Neuronal stem cell (in vitro differentiated cells): Measurements from ENCODE around the gene TOGARAM1.

Experiments used
- DNase-seq: peaks from one replicate; pipeline ENCODE4 v3.0.0-alpha.2; 2013; ENCODE audit warnings: low spot score
- H2AFZ ChIP-seq: one replicate; pipeline ENCODE4 v1.6.1; 2013; ENCODE audit warnings: mild to moderate bottlenecking, low read length, inconsistent platforms
- H2AK5ac ChIP-seq: 2 replicates; pipeline ENCODE4 v1.6.1; 2013; ENCODE audit warnings: low read depth, mild to moderate bottlenecking, inconsistent platforms, low read length, moderate library complexity, mixed read lengths
- H2BK120ac ChIP-seq: 2 replicates; pipeline ENCODE4 v1.6.1; 2013; ENCODE audit warnings: low read depth, mild to moderate bottlenecking, inconsistent platforms, low read length, moderate library complexity, mixed read lengths
- H2BK12ac ChIP-seq: one replicate; pipeline ENCODE4 v1.6.1; 2013; ENCODE audit warnings: low read length, inconsistent platforms
- H2BK15ac ChIP-seq: 2 replicates; pipeline ENCODE4 v1.6.1; 2013; ENCODE audit warnings: mild to moderate bottlenecking, low read length, inconsistent platforms, mixed read lengths
- H2BK5ac ChIP-seq: one replicate; pipeline ENCODE4 v1.6.1; 2013; ENCODE audit warnings: inconsistent platforms, mild to moderate bottlenecking, low read length, moderate library complexity
- H3K14ac ChIP-seq: one replicate; pipeline ENCODE4 v1.6.1; 2013; ENCODE audit warnings: low read length, inconsistent platforms
- H3K18ac ChIP-seq: 2 replicates; pipeline ENCODE4 v1.6.1; 2013; ENCODE audit warnings: low read length, inconsistent platforms
- H3K23ac ChIP-seq: 2 replicates; pipeline ENCODE4 v1.6.1; 2013; ENCODE audit warnings: low read depth, mild to moderate bottlenecking, mixed read lengths, low read length, inconsistent platforms; ENCODE audit not compliant: poor library complexity
- H3K27ac ChIP-seq: replicated peaks from 3 replicates; pipeline ENCODE4 v1.5.1; 2013; ENCODE audit warnings: low read length, inconsistent platforms
- H3K27me3 ChIP-seq, 3 experiments: 2 replicates each; pipeline ENCODE4 v1.6.1; 2013; ENCODE audit warnings: low read length in 3 of 3, mild to moderate bottlenecking in 2 of 3, inconsistent platforms in 1 of 3, low read depth in 1 of 3, mixed read lengths in 1 of 3, moderate library complexity in 1 of 3; ENCODE audit not compliant: control insufficient read depth in 3 of 3, insufficient read depth in 3 of 3
- H3K36me3 ChIP-seq, 2 donors: replicated peaks in 1 of 2; 2 replicates each; pipeline ENCODE4 v1.6.1; 2013; ENCODE audit warnings: low read length in 2 of 2; ENCODE audit not compliant: control insufficient read depth in 2 of 2, insufficient read depth in 2 of 2
- H3K4ac ChIP-seq: 2 replicates; pipeline ENCODE4 v1.6.1; 2013; ENCODE audit warnings: inconsistent platforms, mild to moderate bottlenecking, low read length, moderate library complexity
- H3K4me1 ChIP-seq, 2 donors: 1 replicate in 1 of 2; 2 replicates in 1 of 2; pipeline ENCODE4 v1.6.1; 2013; ENCODE audit warnings: low read length in 2 of 2, low read depth in 1 of 2; ENCODE audit not compliant: control insufficient read depth in 2 of 2, insufficient read depth in 1 of 2
- H3K4me2 ChIP-seq: one replicate; pipeline ENCODE4 v1.6.1; 2013; ENCODE audit warnings: mild to moderate bottlenecking, low read length, inconsistent platforms; ENCODE audit not compliant: insufficient read depth, poor library complexity, severe bottlenecking
- H3K4me3 ChIP-seq, 2 donors: 2 replicates each; pipeline ENCODE4 v1.5.1; 2013; ENCODE audit warnings: low read length in 2 of 2, mild to moderate bottlenecking in 2 of 2, inconsistent platforms in 1 of 2, moderate library complexity in 1 of 2
- H3K79me1 ChIP-seq: one replicate; pipeline ENCODE4 v1.6.1; 2013; ENCODE audit warnings: low read depth, mild to moderate bottlenecking, inconsistent platforms, low read length, moderate library complexity
- H3K9ac ChIP-seq: one replicate; pipeline ENCODE4 v1.6.1; 2013; ENCODE audit warnings: mild to moderate bottlenecking, low read depth, low read length, inconsistent platforms; ENCODE audit not compliant: poor library complexity
- H3K9me3 ChIP-seq, 2 donors: replicated peaks in 1 of 2; 2 replicates each; pipeline versions ENCODE3 to v1.6.1; 2013; ENCODE audit warnings: low read length in 2 of 2, mild to moderate bottlenecking in 2 of 2, inconsistent platforms in 1 of 2, low read depth in 1 of 2, mixed read lengths in 1 of 2, moderate library complexity in 1 of 2; ENCODE audit not compliant: control insufficient read depth in 2 of 2, insufficient read depth in 1 of 2
- H4K8ac ChIP-seq: one replicate; pipeline ENCODE4 v1.6.1; 2013; ENCODE audit warnings: low read depth, mild to moderate bottlenecking, inconsistent platforms, low read length, moderate library complexity
- H4K91ac ChIP-seq: one replicate; pipeline ENCODE4 v1.6.1; 2013; ENCODE audit warnings: low read length, low read depth, mild to moderate bottlenecking, inconsistent platforms; ENCODE audit not compliant: poor library complexity
- WGBS, 2 donors: extraction: QIAGEN DNeasy Blood & Tissue Kit; methylation state at CpG; one replicate each; pipeline ENCODE4 v1.1.7; 2013; ENCODE audit warnings: missing lambda C conversion rate in 2 of 2, mixed read lengths in 1 of 2; ENCODE audit not compliant: insufficient read length in 2 of 2, insufficient replicate concordance in 1 of 2; ENCODE audit errors: extremely low coverage in 2 of 2; 5-methylcytosine and 5-hydroxymethylcytosine counted together

Gene TOGARAM1

GRCh38 chr14:44941591-44941990 lies 20.4 kb upstream of the TOGARAM1 start:
- Histone ChIP-seq H3K79me1 (no peaks in the 10 kb centered on the region), H2BK5ac (no peak overlapping the region), H3K18ac (no peak overlapping the region), H3K27me3 (no peaks in the 10 kb centered on the region), H4K91ac (no peak overlapping the region), H3K9ac (no peak overlapping the region), H2AK5ac (no peak overlapping the region), H3K14ac (no peak overlapping the region), H3K36me3 (peaks cover 4 to 65% of the 10 kb centered on the region in 2 donors), H3K4me3 (no peak overlapping the region), H3K4me2 (no peak overlapping the region), H2BK12ac (no peak overlapping the region), H3K4ac (no peak overlapping the region), H2BK15ac (no peak overlapping the region), H2BK120ac (no peak overlapping the region), H4K8ac (no peak overlapping the region), H3K4me1 (no peaks in the 10 kb centered on the region), H3K23ac (no peak overlapping the region), H2AFZ (no peak overlapping the region), H3K27ac (no peak overlapping the region), H3K9me3 (peaks cover 2 to 15% of the 10 kb centered on the region in 2 donors)
- DNase-seq: no peak
- WGBS, 2 donors: no CpG with 5 or more reads among the region's 2 CpGs

GRCh38 chr14:44942436-44942835 lies 19.6 kb upstream of the TOGARAM1 start:
- Histone ChIP-seq H3K14ac (no peak overlapping the region), H2AK5ac (no peak overlapping the region), H3K79me1 (no peaks in the 10 kb centered on the region), H3K9me3 (peaks cover 2 to 19% of the 10 kb centered on the region in 2 donors), H3K4me1 (no peaks in the 10 kb centered on the region), H3K4me3 (no peak overlapping the region), H2BK5ac (no peak overlapping the region), H3K27ac (no peak overlapping the region), H3K9ac (no peak overlapping the region), H2BK120ac (no peak overlapping the region), H2BK12ac (no peak overlapping the region), H2AFZ (no peak overlapping the region), H3K18ac (no peak overlapping the region), H2BK15ac (no peak overlapping the region), H3K4ac (no peak overlapping the region), H3K4me2 (no peak overlapping the region), H3K36me3 (peaks cover 4 to 66% of the 10 kb centered on the region in 2 donors), H4K8ac (no peak overlapping the region), H4K91ac (no peak overlapping the region), H3K23ac (no peak overlapping the region), H3K27me3 (no peaks in the 10 kb centered on the region)
- WGBS, 2 donors: no CpG with 5 or more reads among the region's 1 CpG
- DNase-seq: no peak

- no peak overlapping the region for H3K9ac ChIP-seq
Observed at GRCh38 chr14:44944107-44944506, 17.9 kb upstream of the TOGARAM1 start.

GRCh38 chr14:44945264-44945663 lies 16.7 kb upstream of the TOGARAM1 start:
- Histone ChIP-seq H3K4ac (no peak overlapping the region), H2BK15ac (no peak overlapping the region), H3K4me1 (no peaks in the 10 kb centered on the region), H3K4me3 (no peak overlapping the region), H2BK5ac (no peak overlapping the region), H4K91ac (no peak overlapping the region), H3K9me3 (peaks cover 0 to 9% of the 10 kb centered on the region in 2 donors), H2AFZ (no peak overlapping the region), H2BK12ac (no peak overlapping the region), H3K79me1 (no peaks in the 10 kb centered on the region), H3K9ac (no peak overlapping the region), H3K18ac (no peak overlapping the region), H3K23ac (no peak overlapping the region), H3K27ac (no peak overlapping the region), H3K36me3 (peaks cover 4 to 44% of the 10 kb centered on the region in 2 donors), H3K27me3 (no peaks in the 10 kb centered on the region), H2AK5ac (no peak overlapping the region), H3K14ac (no peak overlapping the region), H2BK120ac (no peak overlapping the region), H3K4me2 (no peak overlapping the region), H4K8ac (no peak overlapping the region)
- no CpG with 5 or more reads among the region's 4 CpGs for WGBS, 2 donors
- no peak for DNase-seq

More at GRCh38 chr14:44944107-44944506, 17.9 kb upstream of the TOGARAM1 start:
- H3K36me3 ChIP-seq: peaks cover 4 to 53% of the 10 kb centered on the region in 2 donors
- no peak overlapping the region for H3K4me2 ChIP-seq
- H4K8ac ChIP-seq: no peak overlapping the region
- H3K4me1 ChIP-seq: no peaks in the 10 kb centered on the region
- no peak overlapping the region for H4K91ac ChIP-seq
- no peak overlapping the region for H2BK12ac ChIP-seq
- no peak overlapping the region for H2AFZ ChIP-seq
- no peak for DNase-seq
- no peak overlapping the region for H3K18ac ChIP-seq
- H2BK5ac ChIP-seq: no peak overlapping the region
- H3K27me3 ChIP-seq: no peaks in the 10 kb centered on the region
- no peak overlapping the region for H2BK15ac ChIP-seq
- H3K9me3 ChIP-seq: peaks cover 2 to 16% of the 10 kb centered on the region in 2 donors
- no peak overlapping the region for H3K4ac ChIP-seq
- H3K14ac ChIP-seq: no peak overlapping the region
- no peak overlapping the region for H2BK120ac ChIP-seq
- H3K27ac ChIP-seq: no peak overlapping the region
- H3K23ac ChIP-seq: no peak overlapping the region
- H3K79me1 ChIP-seq: no peaks in the 10 kb centered on the region
- H2AK5ac ChIP-seq: no peak overlapping the region
- H3K4me3 ChIP-seq: no peak overlapping the region
